Lung (tissue), 12 donors: Measurements from ENCODE around the gene LMF2. TPM values are rescaled to one million over a fixed set of nuclear protein-coding genes. Genes with fewer than 3 reads are reported as not detected.

ENCODE experiments used
- ATAC-seq: fragments of 200-7000 bp; cut with Tn5 transposase; one replicate; pipeline ENCODE4 v1.9.1; 2020; ENCODE audit warnings: moderate number of reproducible peaks; ENCODE audit not compliant: insufficient read depth, low FRiP score
- DNase-seq, 3 donors: peaks; one replicate each; pipeline ENCODE4 v3.0.0-alpha.2; 2013 to 2017
- H3K27ac ChIP-seq, 2 donors: one replicate each; pipeline ENCODE4 v1.5.1; 2013; ENCODE audit warnings: mild to moderate bottlenecking in 2 of 2, moderate library complexity in 2 of 2, control low read depth in 1 of 2, inconsistent platforms in 1 of 2, low read depth in 1 of 2, low read length in 1 of 2
- H3K27me3 ChIP-seq, 3 donors: one replicate each; pipeline ENCODE4 v1.5.1; 2013; ENCODE audit warnings: low read length in 2 of 3; ENCODE audit not compliant: control insufficient read depth in 3 of 3, insufficient read depth in 3 of 3
- H3K36me3 ChIP-seq, 4 donors: one replicate each; pipeline ENCODE4 v1.5.1; 2013; ENCODE audit warnings: low read length in 4 of 4, mild to moderate bottlenecking in 1 of 4, moderate library complexity in 1 of 4; ENCODE audit not compliant: control insufficient read depth in 4 of 4, insufficient read depth in 4 of 4
- H3K4me1 ChIP-seq, 5 donors: one replicate each; pipeline ENCODE4 v1.5.1; 2013; ENCODE audit warnings: low read length in 5 of 5, mild to moderate bottlenecking in 2 of 5, moderate library complexity in 1 of 5; ENCODE audit not compliant: control insufficient read depth in 5 of 5, insufficient read depth in 5 of 5
- H3K4me3 ChIP-seq: one replicate; pipeline ENCODE4 v1.5.1; 2013; ENCODE audit warnings: mild to moderate bottlenecking, control low read depth, moderate library complexity
- H3K9ac ChIP-seq, 2 donors: one replicate each; pipeline ENCODE4 v1.5.1; 2013; ENCODE audit warnings: low read length in 2 of 2, control low read depth in 1 of 2; ENCODE audit not compliant: insufficient read depth in 1 of 2
- H3K9me3 ChIP-seq, 4 donors: one replicate each; pipeline ENCODE4 v1.5.1; 2013; ENCODE audit warnings: low read length in 3 of 4, mild to moderate bottlenecking in 1 of 4, moderate library complexity in 1 of 4; ENCODE audit not compliant: control insufficient read depth in 4 of 4, insufficient read depth in 3 of 4
- WGBS, 2 donors: extraction: QIAGEN DNeasy Blood & Tissue Kit; methylation state at CpG; one replicate each; pipeline ENCODE4 v1.1.7; 2013; 5-methylcytosine and 5-hydroxymethylcytosine counted together
- polyA plus RNA-seq, 2 donors: library from polyadenylated mRNA; stranded (reverse); fragments of 200-250 nt; gene quantifications; one replicate each; pipeline ENCODE4 v1.2.1, GENCODE V29; 2013
- total RNA-seq, 2 donors: library from RNA; depleted of rRNA in 1 of 2; stranded (reverse); fragments of >200 nt in 1 of 2; gene quantifications; one replicate each; pipeline ENCODE4 v1.2.1, GENCODE V29; 2014 to 2021
- TF ChIP-seq, protein P1 (sequence below): IDR thresholded peaks from 2 replicates; pipeline ENCODE4 v1.5.1; 2012; ENCODE audit warnings: mild to moderate bottlenecking; ENCODE audit errors: control extremely low read depth, extremely low read depth
- donor health status: control.
- donor health status: control.
- donor health status: Bipolar disorder and iron deficiency.
- donor health status: healthy.
- donor health status: DM: yes; HTN: yes; CAD: no.

Gene LMF2
- total and polyA plus RNA-seq, 4 donors, result 29.8 to 84.6 (median 50.4) TPM

DNA sequence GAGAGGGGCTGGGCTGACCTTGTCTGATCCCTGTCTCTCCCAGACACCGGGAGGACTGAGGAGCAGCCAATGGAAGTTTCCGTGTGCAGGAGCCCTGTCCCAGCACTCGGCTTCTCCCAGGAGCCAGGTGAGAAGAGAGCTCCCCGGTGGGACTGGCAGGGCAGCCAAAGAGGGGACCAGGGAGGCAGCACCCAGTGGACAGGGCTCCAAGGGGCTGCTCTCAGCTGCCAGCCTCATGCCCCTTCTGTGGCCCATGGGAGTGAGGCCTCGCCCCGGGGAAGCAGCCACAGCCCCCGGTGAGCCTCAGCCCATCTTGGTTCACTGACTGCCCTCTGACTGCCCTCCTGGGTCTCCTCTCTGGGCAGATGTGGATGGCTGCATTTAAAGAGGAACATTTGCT, 11.1 kb upstream of the LMF2 start:
- H3K9me3 ChIP-seq, result no peaks in the 10 kb centered on the region
- DNase-seq (no peak), ATAC-seq (no peak)
- no peaks in the 10 kb centered on the region for H3K27me3 ChIP-seq
- no peak overlapping the region for H3K9ac ChIP-seq
- no peak overlapping the region for H3K27ac ChIP-seq
- peaks cover 0 to 57% (median 23%) of the 10 kb centered on the region in 4 donors for H3K36me3 ChIP-seq
- no peaks in the 10 kb centered on the region for H3K4me1 ChIP-seq
- TF ChIP-seq, protein P1, sequence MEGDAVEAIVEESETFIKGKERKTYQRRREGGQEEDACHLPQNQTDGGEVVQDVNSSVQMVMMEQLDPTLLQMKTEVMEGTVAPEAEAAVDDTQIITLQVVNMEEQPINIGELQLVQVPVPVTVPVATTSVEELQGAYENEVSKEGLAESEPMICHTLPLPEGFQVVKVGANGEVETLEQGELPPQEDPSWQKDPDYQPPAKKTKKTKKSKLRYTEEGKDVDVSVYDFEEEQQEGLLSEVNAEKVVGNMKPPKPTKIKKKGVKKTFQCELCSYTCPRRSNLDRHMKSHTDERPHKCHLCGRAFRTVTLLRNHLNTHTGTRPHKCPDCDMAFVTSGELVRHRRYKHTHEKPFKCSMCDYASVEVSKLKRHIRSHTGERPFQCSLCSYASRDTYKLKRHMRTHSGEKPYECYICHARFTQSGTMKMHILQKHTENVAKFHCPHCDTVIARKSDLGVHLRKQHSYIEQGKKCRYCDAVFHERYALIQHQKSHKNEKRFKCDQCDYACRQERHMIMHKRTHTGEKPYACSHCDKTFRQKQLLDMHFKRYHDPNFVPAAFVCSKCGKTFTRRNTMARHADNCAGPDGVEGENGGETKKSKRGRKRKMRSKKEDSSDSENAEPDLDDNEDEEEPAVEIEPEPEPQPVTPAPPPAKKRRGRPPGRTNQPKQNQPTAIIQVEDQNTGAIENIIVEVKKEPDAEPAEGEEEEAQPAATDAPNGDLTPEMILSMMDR, result no peak
- 95 to 99% methylated on average over 7 of the region's 7 CpGs for WGBS, 2 donors
- H3K4me3 ChIP-seq, result no peak overlapping the region

GRCh38 chr22:50517495-50518260, 10.2 kb upstream of the LMF2 start:
- Histone ChIP-seq H3K27me3 (no peaks in the 10 kb centered on the region), H3K9me3 (no peaks in the 10 kb centered on the region), H3K9ac (no peak overlapping the region), H3K4me3 (no peak overlapping the region), H3K27ac (no peak overlapping the region), H3K4me1 (peaks cover 0 to 3% (median 0%) of the 10 kb centered on the region in 5 donors), H3K36me3 (peaks cover 0 to 47% (median 17%) of the 10 kb centered on the region in 4 donors)
- WGBS, 2 donors, result 90 to 94% methylated on average over 20 of the region's 20 CpGs
- TF ChIP-seq, protein P1, result no peak
- no peak for ATAC-seq
- DNase-seq, result no peak

DNA sequence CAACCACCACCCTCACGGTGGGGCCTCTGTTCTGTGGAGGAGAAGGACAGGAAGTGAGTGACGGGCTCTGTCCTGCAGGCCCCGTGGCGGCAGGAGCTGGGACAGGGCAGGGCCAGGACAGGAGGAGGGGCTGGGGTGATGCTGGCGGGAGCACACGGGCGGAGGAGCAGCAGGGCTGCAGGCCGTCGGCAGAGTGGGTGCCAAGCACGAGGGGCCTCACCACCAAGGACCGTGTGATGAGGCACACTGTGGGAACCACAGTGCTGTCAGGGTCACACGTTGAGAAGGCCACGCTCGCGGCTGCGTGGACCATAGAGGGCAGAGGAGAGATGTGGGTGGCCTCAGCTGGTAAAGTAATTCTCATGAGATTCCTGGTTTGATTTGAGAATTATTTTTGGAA, 9.4 kb upstream of the LMF2 start:
- Histone ChIP-seq H3K4me3 (no peak overlapping the region), H3K27ac (no peak overlapping the region), H3K27me3 (no peaks in the 10 kb centered on the region), H3K4me1 (peaks cover 0 to 3% (median 0%) of the 10 kb centered on the region in 5 donors), H3K9ac (no peak overlapping the region), H3K36me3 (peaks cover 0 to 43% (median 16%) of the 10 kb centered on the region in 4 donors), H3K9me3 (no peaks in the 10 kb centered on the region)
- no peak for ATAC-seq
- DNase-seq, result no peak
- TF ChIP-seq, protein P1, result no peak
- 82 to 88% methylated on average over 16 of the region's 16 CpGs for WGBS, 2 donors

DNA sequence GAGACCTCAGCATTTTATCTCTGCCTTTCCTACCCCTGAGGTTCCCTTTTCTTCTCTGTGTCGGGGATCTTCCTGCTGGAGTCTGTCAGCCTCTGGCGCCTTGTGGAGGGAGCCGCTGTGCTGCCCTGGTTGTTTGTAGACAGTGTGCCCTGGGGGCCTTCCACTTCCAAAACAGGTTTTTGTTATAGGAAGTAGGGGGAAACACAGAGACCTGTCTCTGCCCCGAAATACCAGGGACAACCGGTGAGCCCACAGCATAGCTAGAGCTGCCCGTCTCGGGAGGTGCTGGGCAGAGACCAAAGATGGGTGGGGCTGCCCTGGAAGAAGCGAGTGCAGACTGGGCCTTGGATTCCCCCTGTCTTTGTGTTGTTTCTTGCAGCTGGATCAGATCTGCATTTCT, 8.6 kb upstream of the LMF2 start:
- DNase-seq, result no peak
- Histone ChIP-seq H3K9ac (no peak overlapping the region), H3K27me3 (no peaks in the 10 kb centered on the region), H3K4me1 (peaks cover 0 to 3% (median 0%) of the 10 kb centered on the region in 5 donors), H3K27ac (no peak overlapping the region), H3K4me3 (no peak overlapping the region), H3K36me3 (peaks cover 0 to 37% (median 12%) of the 10 kb centered on the region in 4 donors), H3K9me3 (no peaks in the 10 kb centered on the region)
- ATAC-seq, result no peak
- TF ChIP-seq, protein P1, result no peak
- 91 to 93% methylated on average over 8 of the region's 8 CpGs for WGBS, 2 donors
